A549 treated with ZK216348 at 1 μM for 4 hours (cell line): Measurements from ENCODE around the gene TAF13. TPM values are rescaled to one million over a fixed set of nuclear protein-coding genes. Genes with fewer than 3 reads are reported as not detected.

ENCODE experiments used
- total RNA-seq: library from RNA; stranded (reverse); fragments of 200-300 nt; extraction: Qiagen RNA extraction; gene quantifications from 5 replicates; pipeline ENCODE4 v1.2.3, GENCODE V29; 2022; ENCODE audit warnings: low read depth

Gene TAF13
- 15.7 to 41.3 TPM (median 25.5 TPM) in 5 replicates for total RNA-seq

GRCh38 chr1:109075531-109076490 lies at the start of gene TAF13:
TAF13 (minus strand) TSS chr1:109076003; CDS start chr1:109075947, 56 bp downstream.

GRCh38 chr1:109113590-109114341 lies 38.0 kb upstream of the TAF13 start, which contains the start of gene ELAPOR1:
ELAPOR1 (plus strand) TSS chr1:109114115; CDS start chr1:109114184, 69 bp downstream.

GRCh38 chr1:109090196-109091077 lies 14.6 kb upstream of the TAF13 start, which contains the start of gene TMEM167B:
TMEM167B (plus strand) TSS chr1:109090764; CDS start chr1:109090873, 109 bp downstream.

GRCh38 chr1:109041621-109042468 lies 34.0 kb downstream of the TAF13 start, which contains the start of gene WDR47:
WDR47 (minus strand) TSS chr1:109042102; CDS start chr1:109023512, 18,590 bp downstream.

Other genes with a start within 250 kb of the TAF13 start
- 1.0 to 2.7 TPM (median 1.3 TPM) in 5 replicates for gene AKNAD1, start 218.9 kb downstream of the TAF13 start, total RNA-seq
- 16.3 to 25.4 TPM (median 20.0 TPM) in 5 replicates for gene GPSM2, start 199.0 kb downstream of the TAF13 start, total RNA-seq
- 14.9 to 18.9 TPM (median 17.4 TPM) in 5 replicates for gene CLCC1, start 112.5 kb downstream of the TAF13 start, total RNA-seq
- gene WDR47, start 33.9 kb downstream of the TAF13 start, total RNA-seq, result 5.3 to 8.6 TPM (median 8.3 TPM) in 5 replicates
- 7.4 to 11.3 TPM (median 8.3 TPM) in 5 replicates for gene TMEM167B, start 14.8 kb upstream of the TAF13 start, total RNA-seq
- gene ELAPOR1, start 38.1 kb upstream of the TAF13 start, total RNA-seq, result 0.38 to 0.87 TPM (median 0.52 TPM) in 5 replicates
- gene SARS1, start 137.9 kb upstream of the TAF13 start, total RNA-seq, result 89.7 to 104 TPM (median 97.2 TPM) in 5 replicates
- 2.8 to 6.6 TPM (median 5.5 TPM) in 5 replicates for gene CELSR2, start 173.5 kb upstream of the TAF13 start, total RNA-seq
- 16.1 to 25.4 TPM (median 24.0 TPM) in 5 replicates for gene PSRC1, start 207.1 kb upstream of the TAF13 start, total RNA-seq
- gene MYBPHL, start 231.0 kb upstream of the TAF13 start, total RNA-seq, result not detected in 5 replicates